ENCODE results near the gene SRP54.
"Not testable (repeated sequence)": the region's sequence is repeated elsewhere in the genome, so short reads cannot be mapped to it uniquely, and the experiment has no call there.

SRP54 gene

GRCh38 chr14:35050652-35051051 lies 67.9 kb downstream of the SRP54 start:
- no peak for DNase-seq

GRCh38 chr14:35051796-35052195 lies 69.0 kb downstream of the SRP54 start:
- DNase-seq, result no peak

- DNase-seq, result no peak
Measured at GRCh38 chr14:35052637-35053036, 69.8 kb downstream of the SRP54 start.

- not testable (repeated sequence) for DNase-seq
Measured at GRCh38 chr14:35061113-35061791, 78.5 kb downstream of the SRP54 start.

GRCh38 chr14:35065731-35066130 lies 82.9 kb downstream of the SRP54 start:
- not testable (repeated sequence) for DNase-seq

- no peak for DNase-seq
Measured at GRCh38 chr14:35068238-35069012, 85.6 kb downstream of the SRP54 start.

GRCh38 chr14:35072226-35072625 lies 89.4 kb downstream of the SRP54 start:
- DNase-seq, result no peak

- DNase-seq, result no peak
Measured at GRCh38 chr14:35073486-35073885, 90.7 kb downstream of the SRP54 start.

- no peak for DNase-seq
Measured at GRCh38 chr14:35078082-35078481, 95.3 kb downstream of the SRP54 start.

Data from NCI-H1930 (cell line).